Measurements from ENCODE around the gene LRP8.

DNA sequence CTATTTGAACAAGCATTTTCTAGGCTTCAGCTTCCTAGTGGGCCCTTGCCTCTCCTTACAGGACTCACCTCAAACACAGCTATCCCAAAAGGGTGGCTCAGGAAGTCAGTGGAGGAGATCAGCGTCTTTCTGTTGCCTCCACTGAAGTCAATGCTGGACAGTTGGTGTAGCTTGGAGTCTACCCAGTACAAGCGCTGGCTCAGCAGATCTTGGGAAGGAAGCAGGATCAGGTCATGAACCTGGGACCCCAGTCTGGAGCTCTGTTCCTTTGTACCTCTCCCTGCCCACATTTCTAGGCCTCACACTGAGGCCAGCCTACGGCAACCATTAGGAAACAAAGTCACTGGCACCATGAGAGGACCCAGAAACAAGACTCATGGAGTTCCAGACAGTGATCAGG is 65.9 kb downstream of the LRP8 start:
- TF ChIP-seq, protein P1, sequence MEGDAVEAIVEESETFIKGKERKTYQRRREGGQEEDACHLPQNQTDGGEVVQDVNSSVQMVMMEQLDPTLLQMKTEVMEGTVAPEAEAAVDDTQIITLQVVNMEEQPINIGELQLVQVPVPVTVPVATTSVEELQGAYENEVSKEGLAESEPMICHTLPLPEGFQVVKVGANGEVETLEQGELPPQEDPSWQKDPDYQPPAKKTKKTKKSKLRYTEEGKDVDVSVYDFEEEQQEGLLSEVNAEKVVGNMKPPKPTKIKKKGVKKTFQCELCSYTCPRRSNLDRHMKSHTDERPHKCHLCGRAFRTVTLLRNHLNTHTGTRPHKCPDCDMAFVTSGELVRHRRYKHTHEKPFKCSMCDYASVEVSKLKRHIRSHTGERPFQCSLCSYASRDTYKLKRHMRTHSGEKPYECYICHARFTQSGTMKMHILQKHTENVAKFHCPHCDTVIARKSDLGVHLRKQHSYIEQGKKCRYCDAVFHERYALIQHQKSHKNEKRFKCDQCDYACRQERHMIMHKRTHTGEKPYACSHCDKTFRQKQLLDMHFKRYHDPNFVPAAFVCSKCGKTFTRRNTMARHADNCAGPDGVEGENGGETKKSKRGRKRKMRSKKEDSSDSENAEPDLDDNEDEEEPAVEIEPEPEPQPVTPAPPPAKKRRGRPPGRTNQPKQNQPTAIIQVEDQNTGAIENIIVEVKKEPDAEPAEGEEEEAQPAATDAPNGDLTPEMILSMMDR (IDR thresholded peaks at IDR 0.05; ENCODE audit: insufficient read depth, low read depth, low read length): no peak
- no peak for TF ChIP-seq EZH2 (IDR thresholded peaks at IDR 0.05; ENCODE audit: insufficient read depth, low read length)

Measured in astrocyte (in vitro differentiated cells and primary cell).